A549 (cell line): ENCODE measurements around the gene KCNJ6. TPM values are rescaled to one million over a fixed set of nuclear protein-coding genes. Genes with fewer than 3 reads are reported as not detected.

Experiments used
- ATAC-seq, 2 experiments: fragments of 200-7000 bp in 1 of 2; fragments of >200 bp in 1 of 2; cut with Nextera tagmentation in 1 of 2; cut with Tn5 transposase in 1 of 2; 3 replicates each; pipeline versions ENCODE4 v1.8.0 to v1.9.1; 2018 to 2020; ENCODE audit warnings: mild to moderate bottlenecking in 1 of 2, moderate library complexity in 1 of 2
- CTCF ChIA-PET: fragments of 300-600 bp; sonication (Branson Sonifier 250); formaldehyde crosslinking; extraction: SDS; loops from one replicate; lab custom pipeline; 2021; ENCODE audit warnings: antibody characterized with exemption, inconsistent platforms; lab: Yijun Ruan, JAX
- POLR2A ChIA-PET: fragments of 350-600 bp; formaldehyde crosslinking; extraction: SDS; loops from one replicate; lab custom pipeline; 2021; ENCODE audit warnings: antibody characterized with exemption, inconsistent platforms; lab: Yijun Ruan, JAX
- DNase-seq, 2 experiments: peaks; one replicate each; pipeline versions ENCODE4 v3.0.0 to v3.0.0-alpha.2; 2011 to 2016; ENCODE audit warnings: low read depth in 1 of 2, low spot score in 1 of 2
- FAIRE-seq: peaks from 2 replicates; lab custom pipeline; 2011; peaks lifted over from hg19 to GRCh38; lab: Jason Lieb, UNC
- H3K27ac ChIP-seq, 2 experiments: fragments of >200 bp; sonication (Bioruptor Twin); formaldehyde crosslinking; 3 replicates each; pipeline ENCODE4 v1.5.1; 2016 to 2017
- H3K4me1 ChIP-seq: fragments of >200 bp; sonication (Bioruptor Twin); formaldehyde crosslinking; 3 replicates; pipeline ENCODE4 v1.6.1; 2016
- H3K4me2 ChIP-seq: fragments of >200 bp; sonication (Bioruptor Twin); formaldehyde crosslinking; 3 replicates; pipeline ENCODE4 v1.6.1; 2016
- H3K4me3 ChIP-seq: fragments of >200 bp; sonication (Bioruptor Twin); formaldehyde crosslinking; 3 replicates; pipeline ENCODE4 v1.5.1; 2016
- H3K9me3 ChIP-seq: fragments of >200 bp; sonication (Bioruptor Twin); formaldehyde crosslinking; 3 replicates; pipeline ENCODE4 v1.6.1; 2016
- CBX2 ChIP-seq: fragments of 200-600 bp; sonication (generic); IDR thresholded peaks from 2 replicates; pipeline ENCODE4 v1.6.1; 2016; ENCODE audit warnings: low read depth, mild to moderate bottlenecking, borderline replicate concordance
- CBX8 ChIP-seq: fragments of 200-600 bp; sonication (generic); IDR thresholded peaks from 2 replicates; pipeline ENCODE4 v1.6.1; 2016
- CEBPB ChIP-seq, 2 experiments: fragments of >200 bp in 1 of 2; sonication (Bioruptor Twin) in 1 of 2; formaldehyde crosslinking in 1 of 2; IDR thresholded peaks; 2 replicates each; pipeline ENCODE4 v1.6.1; 2012 to 2016
- EHF ChIP-seq: fragments of 250-450 bp; sonication (Bioruptor Pico); IDR thresholded peaks from 2 replicates; pipeline ENCODE4 v1.5.0; 2020; ENCODE audit warnings: mild to moderate bottlenecking
- EP300 ChIP-seq, 2 experiments: fragments of >200 bp; sonication (Bioruptor Twin); formaldehyde crosslinking; IDR thresholded peaks; 2 replicates in 1 of 2; 3 replicates in 1 of 2; pipeline ENCODE4 v1.6.1; 2016 to 2017
- ESRRA ChIP-seq: fragments of 150-350 bp; IDR thresholded peaks from 2 replicates; pipeline ENCODE4 v1.6.1; 2014; ENCODE audit warnings: mild to moderate bottlenecking, low read length, borderline replicate concordance
- HDAC2 ChIP-seq: fragments of 200-600 bp; sonication (generic); IDR thresholded peaks from 2 replicates; pipeline ENCODE4 v1.6.1; 2016
- HOXB13 ChIP-seq: fragments of 250-450 bp; sonication (Bioruptor Pico); IDR thresholded peaks from 2 replicates; pipeline ENCODE4 v1.5.0; 2020; ENCODE audit warnings: low read depth, mild to moderate bottlenecking, moderate library complexity
- HOXB5 ChIP-seq: fragments of 250-450 bp; sonication (Bioruptor Pico); IDR thresholded peaks from 2 replicates; pipeline ENCODE4 v1.5.0; 2020; ENCODE audit warnings: mild to moderate bottlenecking, moderate library complexity
- JUN ChIP-seq, 2 experiments: fragments of >200 bp; sonication (Bioruptor Twin); formaldehyde crosslinking; IDR thresholded peaks; 2 replicates in 1 of 2; 3 replicates in 1 of 2; pipeline ENCODE4 v1.6.1; 2016 to 2017
- JUNB ChIP-seq: fragments of >200 bp; sonication (Bioruptor Twin); formaldehyde crosslinking; IDR thresholded peaks from 2 replicates; pipeline ENCODE4 v1.6.1; 2016
- KDM5A ChIP-seq: fragments of 200-600 bp; sonication (generic); IDR thresholded peaks from 2 replicates; pipeline ENCODE4 v1.6.1; 2016; ENCODE audit warnings: antibody characterized with exemption, mild to moderate bottlenecking
- MAFK ChIP-seq: fragments of 450-650 bp; IDR thresholded peaks from 2 replicates; pipeline ENCODE4 v1.6.1; 2014; ENCODE audit not compliant: partially characterized antibody
- NFE2L2 ChIP-seq: fragments of 150-350 bp; conservative IDR thresholded peaks from 2 replicates; pipeline ENCODE4 v1.6.1; 2014; ENCODE audit warnings: low read length
- POLR2AphosphoS2 ChIP-seq: conservative IDR thresholded peaks from 2 replicates; pipeline ENCODE4 v1.6.1; 2012; ENCODE audit warnings: low read length, improper control_type of control experiment, inconsistent platforms
- RAD21 ChIP-seq, 2 experiments: fragments of >200 bp in 1 of 2; sonication (Bioruptor Twin) in 1 of 2; formaldehyde crosslinking in 1 of 2; IDR thresholded peaks in 1 of 2; conservative IDR thresholded peaks in 1 of 2; 2 replicates in 1 of 2; 3 replicates in 1 of 2; pipeline ENCODE4 v1.6.1; 2012 to 2018; ENCODE audit warnings: inconsistent platforms in 1 of 2
- WGBS: methylation state at CpG from one replicate; pipeline ENCODE4 v1.1.6; 2017; ENCODE audit errors: missing lambda C conversion rate; 5-methylcytosine and 5-hydroxymethylcytosine counted together
- polyA plus RNA-seq, 4 experiments: library from polyadenylated mRNA; depleted of rRNA in 3 of 4; stranded (reverse); fragments of >200 nt; fragmentation: RNase III in 1 of 4; extraction: RNeasy Plus Mini Kit Qiagen cat#74134 plus additional on column Dnase treatment in 1 of 4; gene quantifications; 2 replicates in 3 of 4; 3 replicates in 1 of 4; pipeline ENCODE4 v1.2.3, GENCODE V29; 2011 to 2017
- TF ChIP-seq, protein P1 (sequence below): fragments of >200 bp; sonication (Bioruptor Twin); formaldehyde crosslinking; IDR thresholded peaks from 3 replicates; pipeline ENCODE4 v1.6.1; 2016

KCNJ6 gene
- polyA plus RNA-seq, 2 of the 4 experiments (the other 2 are of a cell fraction) = 0.68 to 1.4 TPM

DNA sequence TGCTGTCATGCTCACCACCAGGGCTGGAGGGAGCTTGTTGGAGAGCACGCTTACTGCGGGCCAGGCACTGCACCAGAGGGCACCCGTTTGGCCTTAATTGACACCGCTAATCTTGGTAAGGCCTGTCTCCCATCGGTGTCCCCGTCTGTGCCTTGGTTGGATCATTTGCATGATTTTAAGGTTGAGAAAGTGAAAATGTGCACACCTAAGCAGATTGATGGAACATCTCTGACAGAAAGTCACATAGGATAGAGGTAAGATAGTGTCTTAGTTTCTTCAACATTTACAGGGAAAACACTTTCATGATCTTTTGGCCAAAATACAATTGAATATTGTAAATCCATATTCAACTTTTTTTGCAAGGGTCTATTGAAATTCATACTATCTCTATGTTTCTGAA lies 255.5 kb downstream of the KCNJ6 start:
- peak; percentile 71 for TF ChIP-seq MAFK
- TF ChIP-seq HOXB13 (CRISPR knock-in tag) = no peak
- H3K4me1 ChIP-seq = peaks cover 25% of the 10 kb centered on the region
- CTCF ChIA-PET = interaction anchor here (0.9 to 1.4 kb wide), 3 partner anchors 9 to 97 kb away, joined by 3 to 4 read pairs (median 3); no protein-coding TSS in a partner anchor
- FAIRE-seq (no peak), ATAC-seq (peak in 1 of 2 experiments; percentile 48; a peak in 1 of 6 replicates), DNase-seq (no peak)
- H3K27ac ChIP-seq = peak overlapping the region in 1 of 2 experiments; percentile 75; a peak in 1 of 6 replicates
- no peaks in the 10 kb centered on the region for H3K9me3 ChIP-seq
- no peak overlapping the region for H3K4me3 ChIP-seq
- H3K4me2 ChIP-seq = no peak overlapping the region
- POLR2A ChIA-PET = no interaction called here
- WGBS = 91% methylated on average over 6 of the region's 6 CpGs

DNA sequence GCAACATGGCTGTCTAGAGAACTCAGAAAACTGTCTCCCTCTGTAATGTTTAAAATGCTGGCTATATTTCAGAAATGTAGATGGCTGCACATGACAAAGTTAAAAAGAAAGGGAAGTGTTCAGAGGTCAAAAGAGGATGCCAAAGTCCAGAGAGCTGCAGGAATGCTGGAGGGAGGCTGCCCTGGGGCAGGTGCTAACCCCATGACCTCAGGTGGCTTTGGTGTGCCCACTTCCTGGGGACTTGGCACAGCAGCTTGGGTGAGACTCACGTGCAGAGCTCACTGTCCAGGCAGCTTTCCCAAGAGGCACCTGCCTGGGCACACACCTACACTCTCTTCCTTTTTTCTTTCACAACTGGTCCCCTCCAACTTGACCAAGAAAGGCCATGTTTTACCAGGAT lies 256.4 kb downstream of the KCNJ6 start:
- WGBS = 40% methylated on average over 1 of the region's 1 CpG
- no peak overlapping the region; the same call in 1 of the 3 replicates for H3K4me2 ChIP-seq
- no peaks in the 10 kb centered on the region for H3K9me3 ChIP-seq
- TF ChIP-seq CBX8 (no peak), HDAC2 (no peak), JUN (IDR thresholded peaks at IDR 0.05) (no peak), EP300 (IDR thresholded peaks at IDR 0.05) (no peak), ESRRA (no peak)
- H3K4me3 ChIP-seq = no peak overlapping the region
- peak overlapping the region; percentile 75 to 79; a peak in 5 of 6 replicates for H3K27ac ChIP-seq
- CTCF ChIA-PET = interaction anchor here (0.9 kb wide), 1 partner anchor 44 kb away, joined by 3 read pairs; no protein-coding TSS in a partner anchor
- DNase-seq (no peak), FAIRE-seq (no peak), ATAC-seq (no peak)
- H3K4me1 ChIP-seq = peaks cover 24% of the 10 kb centered on the region
- POLR2A ChIA-PET = no interaction called here

DNA sequence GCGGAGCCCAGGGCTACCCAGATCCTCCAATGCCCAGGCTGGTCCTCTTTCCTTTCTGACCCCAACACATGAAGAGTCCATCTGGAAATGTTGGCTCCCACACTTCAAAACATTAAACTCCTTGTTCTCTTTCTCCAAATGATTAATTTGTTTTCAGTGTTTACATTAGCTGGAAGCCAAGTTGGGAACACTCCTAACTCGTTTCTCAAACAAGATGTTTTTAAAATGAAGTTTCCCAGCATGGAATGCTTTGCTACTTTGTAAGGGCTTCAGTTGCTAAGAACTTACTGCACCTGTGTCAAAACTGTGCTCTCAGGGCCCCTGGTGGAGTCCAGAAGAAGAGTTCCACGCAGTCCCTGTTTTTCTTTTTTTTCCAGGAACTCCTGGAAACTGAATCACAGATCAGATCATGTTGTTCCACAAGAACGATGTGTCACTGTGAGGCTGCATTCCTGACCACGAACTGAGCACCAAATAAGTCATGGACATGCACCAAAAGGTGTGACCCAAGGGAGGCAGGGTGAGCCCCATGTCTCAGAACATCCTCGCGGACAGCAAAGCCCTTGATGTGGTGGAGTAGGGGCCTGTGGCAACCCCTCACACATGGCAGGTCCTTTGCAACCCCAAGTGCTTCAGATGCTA lies 257.3 kb downstream of the KCNJ6 start:
- FAIRE-seq = no peak
- CTCF ChIA-PET = interaction anchor here (0.7 to 1.5 kb wide), 3 partner anchors 12 to 95 kb away, joined by 3 to 6 read pairs (median 5); no protein-coding TSS in a partner anchor
- POLR2A ChIA-PET = no interaction called here
- no peaks in the 10 kb centered on the region for H3K9me3 ChIP-seq
- peak; percentile 91 to 92 for ATAC-seq
- 0 out of 2 replicates have a peak, but pooled peaks have one; percentile 39 for TF ChIP-seq NFE2L2
- TF ChIP-seq KDM5A = no peak
- no peak for TF ChIP-seq CBX2
- no peak for TF ChIP-seq EHF (CRISPR knock-in tag)
- TF ChIP-seq CEBPB (IDR thresholded peaks at IDR 0.05) = no peak
- TF ChIP-seq RAD21 (conservative IDR thresholded peaks at IDR 0.05 in 1 of 2, IDR thresholded peaks at IDR 0.05 in 1 of 2) = peak in 1 of 2 experiments; percentile 24; a peak in 2 of 5 replicates
- TF ChIP-seq HOXB13 (CRISPR knock-in tag) = no peak
- no peak for TF ChIP-seq JUNB
- TF ChIP-seq, protein P1, sequence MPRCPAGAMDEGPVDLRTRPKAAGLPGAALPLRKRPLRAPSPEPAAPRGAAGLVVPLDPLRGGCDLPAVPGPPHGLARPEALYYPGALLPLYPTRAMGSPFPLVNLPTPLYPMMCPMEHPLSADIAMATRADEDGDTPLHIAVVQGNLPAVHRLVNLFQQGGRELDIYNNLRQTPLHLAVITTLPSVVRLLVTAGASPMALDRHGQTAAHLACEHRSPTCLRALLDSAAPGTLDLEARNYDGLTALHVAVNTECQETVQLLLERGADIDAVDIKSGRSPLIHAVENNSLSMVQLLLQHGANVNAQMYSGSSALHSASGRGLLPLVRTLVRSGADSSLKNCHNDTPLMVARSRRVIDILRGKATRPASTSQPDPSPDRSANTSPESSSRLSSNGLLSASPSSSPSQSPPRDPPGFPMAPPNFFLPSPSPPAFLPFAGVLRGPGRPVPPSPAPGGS = no peak
- TF ChIP-seq MAFK = peak; percentile 36
- TF ChIP-seq POLR2AphosphoS2 = no peak
- H3K4me3 ChIP-seq = no peak overlapping the region
- H3K4me1 ChIP-seq = peaks cover 24% of the 10 kb centered on the region
- H3K4me2 ChIP-seq = peak overlapping the region; percentile 48
- H3K27ac ChIP-seq = peak overlapping the region; percentile 75 to 79
- peak; percentile 43 to 79 for DNase-seq
- WGBS = 22% methylated on average over 5 of the region's 7 CpGs

DNA sequence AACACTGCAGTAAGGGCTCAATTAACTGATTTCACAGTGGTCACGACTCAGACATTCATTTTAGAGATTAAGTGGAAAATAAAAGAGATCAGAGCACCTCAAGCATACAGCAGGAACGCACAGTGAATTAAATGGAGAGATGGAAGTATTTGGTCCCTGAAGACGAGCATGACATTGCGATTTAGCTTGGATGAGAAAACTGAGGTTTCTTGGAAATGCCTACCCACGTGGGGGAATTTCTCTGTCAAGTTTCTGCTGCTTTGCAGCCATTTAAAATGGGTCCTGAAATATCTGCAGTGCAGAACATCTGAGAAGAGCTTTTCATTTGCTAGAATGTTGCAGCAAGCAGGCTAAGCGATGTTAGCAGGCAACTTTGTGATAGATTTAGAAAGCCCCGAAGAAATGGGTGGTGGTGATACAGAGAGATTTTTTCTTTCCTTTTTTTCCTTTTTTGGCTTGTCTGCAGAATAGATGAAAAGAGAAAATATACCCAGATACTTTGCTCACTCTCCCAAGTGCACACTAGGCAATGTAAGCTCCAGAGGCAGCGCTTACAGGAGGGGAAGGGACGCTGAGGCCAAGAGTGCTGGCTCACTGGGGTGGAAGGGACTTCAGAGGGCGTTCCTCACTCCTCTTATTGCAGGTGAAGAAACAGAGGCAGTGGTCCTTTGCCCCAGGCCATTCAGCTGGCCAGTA lies 258.0 kb downstream of the KCNJ6 start:
- CTCF ChIA-PET = interaction anchor here (0.7 to 1.5 kb wide), 3 partner anchors 11 to 94 kb away, joined by 3 to 6 read pairs (median 5); no protein-coding TSS in a partner anchor
- FAIRE-seq = no peak
- H3K4me3 ChIP-seq = no peak overlapping the region
- ATAC-seq = peak in 1 of 2 experiments; percentile 44; a peak in 3 of 6 replicates
- H3K4me1 ChIP-seq = peaks cover 24% of the 10 kb centered on the region
- no peaks in the 10 kb centered on the region for H3K9me3 ChIP-seq
- TF ChIP-seq MAFK (peak; percentile 13), HOXB5 (CRISPR knock-in tag) (no peak)
- WGBS = 74% methylated on average over 9 of the region's 10 CpGs
- peak overlapping the region; percentile 75 to 79 for H3K27ac ChIP-seq
- POLR2A ChIA-PET = no interaction called here
- DNase-seq = no peak
- peak overlapping the region; percentile 48 for H3K4me2 ChIP-seq
